NOMO-1 (cell line): ENCODE measurements around the gene ESYT2.
A peak's percentile ranks its signal among the peaks of the same experiment; 100 is the strongest.
"Not testable (repeated sequence)": the region's sequence is repeated elsewhere in the genome, so short reads cannot be mapped to it uniquely, and the experiment has no call there.

Source experiments
- DNase-seq, 2 experiments: peaks; one replicate each; lab custom pipeline; 2025; ENCODE audit not compliant: unreplicated experiment in 2 of 2; lab: John Stamatoyannopoulos, UW

The ESYT2 gene

DNA sequence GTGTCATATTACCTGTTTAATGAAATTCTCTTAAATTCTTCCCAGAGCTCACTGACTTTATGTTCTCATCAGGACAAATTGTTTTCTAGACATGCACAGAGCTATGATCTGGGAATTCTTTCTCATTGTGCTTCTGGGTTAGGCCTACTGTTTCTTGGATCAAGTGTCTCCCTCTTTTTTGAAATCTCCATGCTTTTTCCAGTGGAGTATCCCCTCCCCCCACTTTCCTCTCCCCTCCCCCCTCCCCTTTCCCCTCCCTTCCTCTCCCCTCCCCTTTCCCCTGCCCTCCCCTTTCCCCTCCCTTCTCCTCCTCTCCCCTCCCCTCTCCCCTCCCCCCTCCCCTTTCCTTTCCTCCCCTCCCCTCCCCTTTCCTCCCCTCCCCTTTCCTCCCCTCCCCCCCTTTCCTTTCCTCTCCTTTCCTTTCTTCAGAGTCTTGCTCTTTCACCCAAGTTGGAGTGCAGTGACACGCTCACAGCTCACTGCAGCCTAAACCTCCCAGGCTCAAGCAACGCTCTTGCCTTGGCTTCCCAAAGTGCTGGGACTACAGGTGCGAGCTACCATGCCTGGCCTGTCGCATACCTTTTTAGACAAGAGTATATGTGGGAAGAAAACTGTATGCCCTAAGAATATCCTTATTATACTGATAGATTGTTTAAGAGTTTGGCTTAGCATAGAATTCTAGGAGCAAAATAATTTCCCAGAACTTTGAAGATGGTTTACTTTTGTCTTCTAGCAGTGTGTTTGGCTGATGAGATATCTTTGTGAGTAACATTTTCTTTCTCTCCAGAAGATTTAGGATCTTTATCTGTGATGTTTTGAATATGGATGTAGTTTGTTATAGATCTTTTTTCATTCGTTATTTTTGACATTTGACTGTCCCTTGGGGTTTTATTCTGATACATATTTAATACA lies 29.5 kb upstream of the ESYT2 start:
- no peak for DNase-seq

DNA sequence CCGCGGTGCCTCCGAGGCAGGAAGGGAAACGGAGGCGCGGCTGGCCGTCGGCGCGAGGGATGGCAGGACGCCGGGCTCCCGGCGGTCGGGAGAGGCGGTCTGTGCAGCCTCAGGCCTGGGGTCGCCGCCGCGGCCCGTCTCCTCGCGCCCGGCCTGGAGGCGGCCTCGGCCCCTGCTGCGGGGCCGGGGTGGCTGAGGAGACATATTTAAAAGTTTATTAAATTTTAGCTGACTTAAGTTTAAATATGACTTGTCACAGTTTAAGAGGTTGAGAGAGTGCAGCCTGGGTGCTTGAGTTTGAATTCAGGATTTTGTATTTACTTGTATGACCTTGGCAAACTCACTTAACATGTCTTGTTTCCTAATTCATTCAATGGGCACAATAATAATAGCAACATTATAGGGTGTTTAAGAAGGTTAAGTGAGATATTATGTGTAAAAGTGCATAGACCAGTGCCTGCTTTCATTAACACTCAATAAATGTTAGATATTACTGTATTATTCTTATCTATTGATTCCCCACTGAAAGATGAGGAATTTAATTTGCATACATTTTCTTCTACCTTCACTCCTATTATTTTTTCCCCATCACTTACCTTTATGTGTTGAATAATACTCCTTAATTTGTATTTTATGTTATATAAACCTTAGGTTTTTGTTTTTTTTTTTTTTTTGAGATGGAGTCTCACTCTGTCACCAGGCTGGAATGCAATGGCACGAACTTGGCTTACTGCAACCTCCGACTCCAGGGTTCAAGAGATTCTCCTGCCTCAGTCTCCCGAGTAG lies 27.8 kb upstream of the ESYT2 start:
- DNase-seq, result peak in 1 of 2 experiments; percentile 1

DNA sequence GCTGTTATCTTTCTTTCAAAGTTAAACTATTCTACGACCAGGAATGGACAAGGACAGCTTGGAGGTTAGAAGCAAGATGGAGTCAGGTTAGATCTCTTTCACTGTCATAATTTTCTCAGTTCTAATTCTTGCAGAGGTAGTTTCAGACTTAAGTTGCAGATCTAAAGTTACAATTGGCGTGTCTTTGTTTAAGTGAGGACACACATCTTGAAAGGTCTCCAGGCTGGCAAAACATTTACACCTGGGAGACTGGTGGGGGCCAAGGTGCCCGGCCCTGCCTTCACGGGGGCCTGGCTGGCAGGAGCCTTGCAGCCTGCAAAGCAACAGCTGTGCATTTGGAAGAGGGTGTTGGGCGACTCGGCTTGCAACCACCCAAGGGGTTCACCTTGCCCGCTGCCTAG lies 25.4 kb upstream of the ESYT2 start:
- no peak for DNase-seq

DNA sequence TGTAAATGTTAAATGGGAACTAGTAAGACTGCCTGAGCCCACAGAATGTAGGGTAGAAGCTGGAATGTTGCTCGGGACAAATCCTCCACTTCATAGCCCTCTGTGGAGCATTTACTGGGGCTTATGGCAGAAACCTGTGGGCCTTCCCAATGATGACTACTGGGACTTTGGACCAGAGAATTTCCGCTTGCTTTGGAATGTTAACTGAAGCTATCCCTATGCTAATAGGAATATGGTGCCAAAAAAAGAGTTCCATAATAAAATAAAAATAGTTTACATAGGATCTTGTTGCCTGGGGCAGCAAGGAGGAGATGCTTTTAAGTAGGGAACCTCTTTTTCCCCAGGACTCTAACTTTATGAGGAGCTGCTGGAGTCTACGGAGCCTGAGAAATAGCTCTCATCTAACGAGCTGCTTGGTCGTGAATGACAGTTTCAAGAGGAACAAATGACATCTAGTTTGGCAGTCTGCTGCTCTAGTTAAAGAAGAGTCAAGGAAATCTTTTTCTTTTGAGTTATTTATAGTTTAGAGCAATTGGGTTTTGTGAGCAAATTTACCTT lies 21.3 kb upstream of the ESYT2 start:
- DNase-seq, result no peak

DNA sequence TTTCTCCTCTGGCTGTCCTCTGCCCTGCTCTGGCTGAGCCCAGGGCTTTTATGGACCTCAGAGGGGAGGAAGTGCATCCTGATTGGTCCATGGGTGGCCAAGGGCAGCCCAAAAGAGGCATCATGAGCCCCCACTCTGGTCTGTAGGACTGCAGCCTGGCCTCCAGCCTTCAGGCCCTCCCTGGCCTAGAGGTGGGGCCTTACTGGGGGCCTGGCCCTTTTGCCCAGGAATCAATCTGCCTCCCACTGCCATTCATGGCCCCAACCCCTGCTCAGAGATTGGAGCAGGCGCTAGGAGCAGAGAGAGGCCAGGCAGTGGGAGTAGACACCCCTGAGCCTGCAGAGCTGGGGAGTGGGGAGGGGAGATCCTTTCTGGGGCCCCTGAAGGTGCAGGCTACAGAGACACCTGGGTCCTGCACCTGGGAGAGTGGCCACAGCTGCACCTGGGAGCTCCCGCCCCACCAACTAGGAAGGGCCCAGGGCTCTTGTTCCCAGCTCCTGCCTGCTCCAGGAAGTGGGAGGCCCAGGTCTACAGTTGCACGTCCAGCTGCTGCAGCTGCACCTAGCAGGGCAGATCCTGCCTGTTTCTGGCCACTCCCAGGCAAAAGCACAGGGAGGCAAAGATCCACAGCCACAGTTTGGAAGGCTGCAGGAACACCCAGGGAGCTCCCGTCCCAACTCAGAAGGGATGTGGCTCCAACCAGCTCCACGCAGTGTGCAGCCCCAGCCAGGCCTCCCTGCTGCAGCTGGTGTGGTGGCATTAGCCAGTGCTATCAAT lies 20.6 kb upstream of the ESYT2 start:
- no peak for DNase-seq

DNA sequence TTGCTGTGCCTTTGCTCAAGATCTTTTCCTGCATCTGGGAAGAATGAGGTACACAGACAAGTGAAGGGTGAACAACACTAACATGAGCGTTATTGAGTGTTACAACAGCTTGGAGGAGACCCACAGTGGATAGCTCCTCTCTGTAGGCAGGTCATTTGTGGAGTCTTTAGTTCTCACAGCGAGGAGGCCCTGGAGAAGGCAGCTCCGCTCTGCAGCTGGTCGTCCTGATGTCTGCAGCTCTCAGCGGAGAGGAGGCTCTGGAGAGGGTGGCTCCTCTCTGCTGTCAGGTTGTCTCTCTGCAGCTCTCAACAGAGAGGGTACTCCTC lies 20.1 kb upstream of the ESYT2 start:
- no peak for DNase-seq

DNA sequence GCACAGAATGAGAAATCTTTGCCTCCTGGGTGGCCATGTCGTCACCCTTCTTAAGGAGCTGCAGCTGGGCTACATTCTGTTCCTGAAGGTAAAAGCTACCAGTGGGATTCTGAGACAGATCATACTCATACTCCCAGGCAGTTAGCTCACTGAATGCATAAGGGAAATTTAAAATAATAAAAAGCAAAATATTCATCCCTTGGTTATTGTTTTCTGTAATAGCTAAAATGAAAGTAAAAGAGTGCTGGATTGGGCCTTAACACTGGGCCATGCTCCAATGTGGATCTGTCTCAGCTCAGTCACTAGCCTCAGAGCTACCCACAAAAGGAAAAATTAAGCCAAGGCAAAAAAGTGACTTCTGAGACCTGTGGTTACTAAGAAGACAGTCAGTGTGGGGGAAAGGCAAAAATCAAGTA lies 18.1 kb upstream of the ESYT2 start:
- DNase-seq, result no peak

DNA sequence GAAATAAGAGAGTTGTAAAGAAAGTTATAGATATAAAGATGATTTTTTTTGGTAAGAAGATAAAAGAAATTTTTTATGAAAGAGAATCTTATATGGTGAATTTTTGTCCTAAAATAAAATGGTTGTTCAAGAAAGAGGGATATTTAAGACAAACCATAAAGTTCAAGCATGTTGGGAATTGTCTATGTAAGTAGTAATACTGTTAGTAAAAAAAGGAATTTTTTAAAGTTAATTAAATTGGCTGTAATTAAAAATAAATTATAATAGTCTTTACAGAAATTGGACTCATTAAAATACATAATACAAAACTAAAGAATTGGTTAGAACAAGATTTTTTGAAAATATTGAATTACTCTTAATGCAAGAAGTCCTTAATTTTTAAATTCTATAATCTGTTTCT lies 17.0 kb upstream of the ESYT2 start:
- DNase-seq, result no peak

DNA sequence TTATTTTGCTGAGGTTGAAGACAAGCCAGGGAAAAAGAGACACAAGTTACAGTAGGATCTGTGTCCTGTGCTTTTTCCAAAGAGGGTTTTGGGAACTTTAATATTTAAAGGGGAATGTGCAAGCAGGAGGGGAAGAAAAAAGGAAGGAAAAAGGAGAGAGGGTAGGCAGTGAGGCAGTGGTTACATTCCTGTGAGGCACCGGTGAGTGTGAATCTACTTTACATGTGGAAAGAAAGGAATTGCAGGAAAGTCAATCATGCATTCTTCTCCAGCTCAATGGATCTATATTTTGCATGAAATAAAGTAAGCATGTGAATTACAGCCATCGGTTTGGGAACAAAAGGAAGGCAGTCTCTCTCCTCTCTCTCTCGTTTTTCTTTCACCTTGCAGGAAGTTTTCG lies 14.5 kb upstream of the ESYT2 start:
- no peak for DNase-seq

DNA sequence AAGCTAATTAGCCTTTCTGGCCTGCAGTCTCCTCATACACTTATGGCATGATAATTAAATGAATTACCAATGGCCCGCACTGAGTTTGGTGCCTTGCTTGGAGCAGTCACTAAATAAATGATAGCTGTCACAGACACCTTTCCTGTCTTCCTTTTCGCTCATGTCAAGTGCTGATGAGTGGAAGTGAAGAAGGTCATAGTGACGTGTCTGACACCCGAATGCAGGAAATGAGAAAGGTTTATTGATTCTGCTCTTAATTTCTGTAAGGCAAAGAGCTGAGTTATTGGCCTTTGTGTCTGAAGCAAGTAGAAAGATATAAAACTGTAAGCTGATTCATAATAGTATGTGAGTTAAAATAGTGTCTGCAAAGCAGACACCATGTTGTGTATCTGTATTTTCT lies 13.2 kb upstream of the ESYT2 start:
- no peak for DNase-seq

DNA sequence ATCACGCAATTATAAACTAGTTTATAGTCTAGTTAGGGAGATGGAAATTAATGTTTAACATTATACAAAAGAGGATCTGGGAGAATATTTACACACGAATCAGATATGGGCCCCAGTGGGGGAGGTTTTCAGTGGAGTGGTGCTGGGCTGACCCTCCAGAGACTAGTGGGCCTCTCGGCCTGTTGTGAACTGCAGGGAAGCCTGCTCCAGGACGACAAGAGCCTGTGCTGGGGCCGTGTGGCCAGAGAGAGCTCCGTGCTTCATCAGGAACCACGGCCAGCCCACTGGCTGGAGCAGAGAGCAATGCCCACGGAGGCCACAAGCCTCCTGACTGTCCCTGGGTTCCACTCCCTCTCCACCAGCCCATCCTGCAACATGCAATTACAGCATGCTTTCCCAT lies 11.3 kb upstream of the ESYT2 start:
- DNase-seq, result no peak

DNA sequence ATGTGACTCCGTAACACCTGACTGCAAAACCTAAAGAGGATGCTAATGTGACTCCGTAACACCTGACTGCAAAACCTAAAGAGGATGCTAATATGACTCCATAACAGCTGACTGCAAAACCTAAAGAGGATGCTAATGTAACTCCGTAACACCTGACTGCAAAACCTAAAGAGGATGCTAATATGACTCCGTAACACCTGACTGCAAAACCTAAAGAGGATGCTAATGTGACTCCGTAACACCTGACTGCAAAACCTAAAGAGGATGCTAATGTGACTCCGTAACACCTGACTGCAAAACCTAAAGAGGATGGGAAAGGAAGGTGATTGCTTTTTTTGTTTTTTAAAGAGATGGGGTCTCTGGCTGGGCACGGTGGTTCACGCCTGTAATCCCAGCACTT lies 9.9 kb upstream of the ESYT2 start:
- DNase-seq, result not testable (repeated sequence)

DNA sequence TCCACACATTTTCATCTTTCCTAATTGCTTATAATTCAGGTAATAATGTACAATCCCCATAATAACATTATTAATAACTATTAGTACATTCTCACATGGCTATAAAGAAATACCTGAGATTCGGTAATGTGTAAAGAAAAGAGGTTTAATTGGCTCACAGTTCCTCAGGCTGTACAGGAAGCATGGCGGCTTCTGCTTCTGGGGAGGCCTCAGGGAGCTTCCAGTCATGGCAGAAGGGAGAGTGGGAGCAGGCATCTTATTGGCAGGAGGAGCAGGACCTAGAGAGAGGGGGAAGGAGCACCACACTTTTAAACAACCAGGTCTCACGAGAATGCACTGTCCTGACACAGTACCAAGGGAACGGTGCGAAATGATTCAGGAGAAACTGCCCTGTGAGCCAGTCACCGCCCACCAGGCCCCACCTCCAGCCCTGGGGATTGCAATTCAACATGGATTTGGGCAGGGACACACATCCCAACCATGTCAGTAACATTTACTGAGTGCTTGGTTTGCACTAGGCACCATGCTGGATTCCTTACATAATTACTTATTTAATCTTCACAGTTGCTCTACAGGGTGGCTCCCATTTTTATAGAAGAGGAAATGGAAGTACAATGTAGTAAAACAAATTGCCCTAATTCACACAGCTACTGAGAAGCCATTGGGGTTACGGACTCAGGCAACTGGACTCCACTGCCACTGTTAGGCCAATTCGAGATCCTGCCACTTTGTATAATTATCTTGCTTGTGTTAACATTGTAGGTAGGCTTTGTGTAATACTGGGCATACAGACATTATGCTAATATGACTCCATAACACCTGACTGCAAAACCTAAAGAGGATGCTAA lies 8.7 kb upstream of the ESYT2 start:
- DNase-seq, result no peak

DNA sequence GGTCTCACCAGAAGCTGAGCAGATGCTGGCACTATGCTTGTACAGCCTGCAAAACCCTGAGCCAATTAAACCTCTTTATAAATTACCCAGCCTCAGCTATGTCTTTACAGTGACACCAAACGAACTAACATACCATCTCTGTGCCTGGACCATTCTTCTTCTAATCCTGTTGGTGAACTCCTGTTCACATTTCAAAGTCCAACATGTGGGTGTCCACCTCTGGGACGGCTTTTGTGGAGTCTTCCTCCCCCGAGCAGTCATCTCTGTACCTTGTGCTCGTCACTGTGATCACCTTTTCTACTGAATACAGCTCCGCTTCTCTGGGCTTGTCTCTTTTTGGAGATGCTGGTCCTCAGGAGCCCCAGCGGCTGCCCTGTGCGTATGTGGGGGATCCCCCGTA lies 7.4 kb upstream of the ESYT2 start:
- DNase-seq, result no peak

DNA sequence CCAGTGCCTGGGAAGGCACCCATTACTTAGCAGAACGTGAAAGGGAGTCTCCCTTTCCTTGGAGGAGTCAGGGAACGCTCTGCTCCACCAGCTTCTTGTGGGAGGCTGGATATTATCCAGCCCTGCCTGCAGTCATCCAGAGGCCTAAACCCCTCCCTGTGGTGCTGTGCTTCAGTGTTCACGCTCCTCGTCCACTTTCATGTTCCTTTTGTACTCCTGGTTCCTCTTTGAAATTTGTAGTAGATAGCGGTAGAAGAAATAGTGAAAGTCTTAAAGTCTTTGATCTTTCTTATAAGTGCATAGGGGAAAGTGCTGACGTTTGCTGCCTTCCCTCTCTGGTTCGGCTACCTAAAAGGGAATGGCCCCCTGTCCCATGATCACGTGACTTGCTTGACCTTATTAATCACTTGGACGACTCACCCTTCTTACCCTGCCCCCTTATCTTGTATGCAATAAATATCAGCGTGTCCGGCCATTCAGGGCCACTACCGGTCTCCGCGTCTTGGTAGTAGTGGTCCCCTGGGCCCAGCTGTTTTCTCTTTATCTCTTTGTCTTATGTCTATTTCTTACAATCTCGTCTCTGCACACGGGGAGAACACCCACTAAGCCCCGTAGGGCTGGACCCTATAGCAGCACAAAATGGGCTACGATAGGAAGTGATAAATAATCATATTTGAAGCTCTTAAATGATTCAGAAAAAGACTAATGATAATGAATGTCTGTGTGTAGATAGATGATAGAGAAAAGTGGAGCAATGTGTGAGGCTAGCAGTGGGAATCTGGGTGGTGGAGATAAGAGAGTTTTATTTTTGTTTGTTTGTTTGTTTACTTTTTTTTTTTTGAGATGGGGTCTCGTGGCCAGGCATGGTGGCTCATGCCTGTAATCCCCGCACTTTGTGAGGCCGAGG lies 5.8 kb upstream of the ESYT2 start:
- peak in 1 of 2 experiments; percentile 6 for DNase-seq

DNA sequence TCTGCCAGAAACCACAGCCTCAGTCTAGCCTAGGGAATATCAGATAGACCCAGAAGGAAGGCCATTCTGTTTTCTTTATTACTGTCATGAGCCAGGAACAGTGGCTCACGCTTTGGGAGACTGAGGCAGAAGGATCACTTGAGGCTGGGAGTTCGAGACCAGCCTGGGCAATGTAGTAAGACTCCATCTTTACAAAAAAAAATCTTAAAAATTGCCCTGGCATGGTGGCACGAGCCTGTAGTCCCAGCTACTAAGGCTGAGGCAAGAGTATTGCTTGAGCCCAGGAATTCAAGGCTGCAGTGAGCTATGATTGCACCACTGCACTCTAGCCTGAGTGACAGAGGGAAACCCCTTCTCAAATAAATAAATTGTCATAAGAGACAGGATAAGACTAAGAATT lies 3.7 kb upstream of the ESYT2 start:
- DNase-seq, result no peak

DNA sequence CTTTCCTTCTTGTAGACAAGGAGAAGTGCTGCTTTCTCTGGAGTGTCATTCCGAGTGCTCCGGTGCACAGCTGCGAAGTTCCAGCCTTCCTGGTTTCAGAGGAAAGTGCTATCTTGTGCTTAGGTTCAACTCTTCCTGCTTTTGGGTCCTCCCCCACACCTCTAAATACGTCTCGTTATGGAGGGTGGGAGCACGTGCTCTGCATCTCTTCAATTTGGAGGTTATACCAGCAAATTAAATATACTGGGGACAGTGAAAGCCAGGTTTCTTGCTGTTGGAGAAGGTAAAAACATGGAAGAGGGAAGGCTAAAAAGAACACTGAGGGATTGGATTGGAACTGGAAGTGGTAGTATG lies 2.4 kb upstream of the ESYT2 start:
- no peak for DNase-seq

DNA sequence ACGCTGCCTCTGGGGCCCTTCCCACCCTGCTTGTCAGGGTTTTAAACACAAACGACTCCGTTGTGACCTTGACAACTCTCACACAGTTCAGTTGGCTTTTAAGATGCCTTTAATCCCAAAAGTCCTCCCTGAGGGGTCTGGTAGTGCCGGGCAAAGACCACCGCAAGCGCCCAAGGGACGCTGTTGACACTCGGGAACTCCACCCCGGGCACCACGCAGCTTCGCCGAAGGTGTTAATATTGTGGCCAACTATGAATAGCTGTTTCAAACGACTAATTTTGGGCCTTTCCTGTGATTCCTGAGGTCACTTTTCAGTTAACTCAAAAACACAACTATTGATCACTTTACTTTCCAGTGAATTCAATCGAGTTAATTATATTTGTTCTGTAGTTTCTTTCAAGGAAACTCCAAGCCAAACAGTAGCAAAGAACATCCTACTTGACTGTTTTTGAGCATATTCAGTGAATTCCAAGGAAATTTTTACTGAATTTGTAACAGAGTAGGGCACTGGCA lies 958 bp upstream of the ESYT2 start:
- peak in 1 of 2 experiments; percentile 18 for DNase-seq

DNA sequence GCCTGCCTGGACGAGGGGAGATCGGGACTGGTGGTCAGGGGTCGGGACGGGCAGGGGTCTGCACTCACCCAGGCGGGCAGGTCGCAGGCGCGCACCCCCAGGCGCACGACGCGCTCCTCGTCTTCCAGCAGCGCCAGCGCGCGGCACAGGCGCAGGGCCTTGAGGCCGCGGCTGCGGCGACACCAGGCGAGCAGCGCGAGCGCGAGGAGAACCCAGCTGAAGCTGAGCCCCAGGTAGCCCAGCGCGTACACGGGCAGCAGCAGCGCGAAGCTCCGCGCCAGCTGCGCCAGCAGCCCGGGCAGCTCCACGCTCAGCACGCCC lies 328 bp downstream of the ESYT2 start:
- DNase-seq, result no peak
